Activated naive CD4-positive, alpha-beta T cell treated with anti-CD3 and anti-CD28 coated beads for 36 hours (primary cell): Measurements from ENCODE around the gene RFT1. TPM values are rescaled to one million over a fixed set of nuclear protein-coding genes. Genes with fewer than 3 reads are reported as not detected.

ENCODE experiments used
- CTCF ChIA-PET: fragments of 350-600 bp; sonication (Branson Sonifier 250); formaldehyde crosslinking; loops from one replicate; lab custom pipeline; 2021; ENCODE audit warnings: antibody characterized with exemption; lab: Charles Lee
- DNase-seq: peaks from one replicate; pipeline ENCODE4 v3.0.0-alpha.2; 2020
- H3K27ac Mint-ChIP-seq: one replicate; pipeline ENCODE4 v1.8.0; 2021; ENCODE audit warnings: mild to moderate bottlenecking, mixed read lengths
- H3K27me3 Mint-ChIP-seq: one replicate; pipeline ENCODE4 v1.8.0; 2021; ENCODE audit warnings: low read depth, mixed read lengths
- H3K36me3 Mint-ChIP-seq: one replicate; pipeline ENCODE4 v1.8.0; 2021; ENCODE audit warnings: low read depth, mixed read lengths
- H3K4me1 Mint-ChIP-seq: one replicate; pipeline ENCODE4 v1.8.0; 2021; ENCODE audit warnings: low read depth, mixed read lengths
- H3K4me3 Mint-ChIP-seq: one replicate; pipeline ENCODE4 v1.8.0; 2021; ENCODE audit warnings: mild to moderate bottlenecking, moderate library complexity, mixed read lengths
- H3K9me3 Mint-ChIP-seq: one replicate; pipeline ENCODE4 v1.8.0; 2021; ENCODE audit warnings: mixed read lengths
- intact Hi-C: fragments of 100-400 bp; cut with micrococcal nuclease; formaldehyde crosslinking; loops from one replicate; pipeline ENCODE4 v1.15.1; 2023
- total RNA-seq, 2 experiments: library from RNA; stranded (reverse); gene quantifications; one replicate each; pipeline ENCODE4 v1.2.3, GENCODE V29; 2021

Gene RFT1
- total RNA-seq, 2 experiments from 2014 or later = 29.9 to 31.7 TPM

DNA sequence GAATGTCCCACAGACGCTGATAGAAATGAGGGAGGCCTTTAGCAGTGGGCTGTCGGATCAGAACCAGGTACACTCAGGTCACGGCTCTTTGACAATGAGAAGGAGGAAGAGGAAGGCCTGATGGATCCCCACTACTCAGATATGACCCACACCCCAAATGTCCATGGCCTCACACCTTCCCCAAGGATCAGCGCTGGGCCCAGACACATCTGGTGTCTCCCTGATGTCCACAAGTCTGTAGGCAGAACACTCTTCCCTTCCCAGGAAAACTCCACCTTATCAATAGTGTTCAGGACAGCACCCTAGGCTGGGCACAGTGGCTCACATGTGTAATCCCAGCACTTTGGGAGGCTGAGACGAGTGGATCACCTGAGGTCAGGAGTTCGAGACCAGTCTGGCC lies 51.1 kb downstream of the RFT1 start:
- CTCF ChIA-PET = interaction anchor here (1.2 kb wide), 2 partner anchors 228 to 233 kb away, joined by 3 to 4 read pairs; no protein-coding TSS in a partner anchor

DNA sequence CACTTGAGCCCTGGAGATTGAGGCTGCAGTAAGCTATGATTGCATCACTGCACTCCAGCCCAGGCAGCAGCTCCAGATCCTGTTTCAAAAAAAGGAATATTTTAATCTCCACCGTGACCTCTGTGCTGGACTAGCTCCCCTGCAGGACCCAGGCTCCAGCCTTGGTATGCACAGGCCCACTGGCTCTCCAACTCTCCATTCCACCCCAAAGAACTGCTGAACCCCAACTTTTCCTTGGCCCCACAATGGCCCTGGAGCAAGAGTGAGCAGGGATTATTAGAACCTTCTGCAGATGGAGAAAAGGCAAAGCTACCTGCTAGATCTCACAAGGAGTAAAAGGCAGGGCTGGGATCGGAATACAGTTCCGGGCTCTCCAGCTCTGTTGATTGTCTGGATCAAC lies 51.6 kb downstream of the RFT1 start:
- intact Hi-C loops = no loop called here
- Mint-ChIP-seq H3K4me3 (no peak overlapping the region), H3K27ac (no peak overlapping the region), H3K9me3 (no peaks in the 10 kb centered on the region), H3K36me3 (no peaks in the 10 kb centered on the region), H3K27me3 (no peaks in the 10 kb centered on the region), H3K4me1 (no peaks in the 10 kb centered on the region)
- CTCF ChIA-PET = interaction anchor here (1.0 to 1.2 kb wide), 2 partner anchors 141 to 233 kb away, joined by 4 read pairs; no protein-coding TSS in a partner anchor
- no peak for DNase-seq

More for the DNA sequence above, 51.1 kb downstream of the RFT1 start:
- H3K27ac Mint-ChIP-seq = no peak overlapping the region
- H3K9me3 Mint-ChIP-seq = no peaks in the 10 kb centered on the region
- no peak for DNase-seq
- no peaks in the 10 kb centered on the region for H3K36me3 Mint-ChIP-seq
- intact Hi-C loops = no loop called here
- no peak overlapping the region for H3K4me3 Mint-ChIP-seq
- H3K27me3 Mint-ChIP-seq = no peaks in the 10 kb centered on the region
- H3K4me1 Mint-ChIP-seq = no peaks in the 10 kb centered on the region

DNA sequence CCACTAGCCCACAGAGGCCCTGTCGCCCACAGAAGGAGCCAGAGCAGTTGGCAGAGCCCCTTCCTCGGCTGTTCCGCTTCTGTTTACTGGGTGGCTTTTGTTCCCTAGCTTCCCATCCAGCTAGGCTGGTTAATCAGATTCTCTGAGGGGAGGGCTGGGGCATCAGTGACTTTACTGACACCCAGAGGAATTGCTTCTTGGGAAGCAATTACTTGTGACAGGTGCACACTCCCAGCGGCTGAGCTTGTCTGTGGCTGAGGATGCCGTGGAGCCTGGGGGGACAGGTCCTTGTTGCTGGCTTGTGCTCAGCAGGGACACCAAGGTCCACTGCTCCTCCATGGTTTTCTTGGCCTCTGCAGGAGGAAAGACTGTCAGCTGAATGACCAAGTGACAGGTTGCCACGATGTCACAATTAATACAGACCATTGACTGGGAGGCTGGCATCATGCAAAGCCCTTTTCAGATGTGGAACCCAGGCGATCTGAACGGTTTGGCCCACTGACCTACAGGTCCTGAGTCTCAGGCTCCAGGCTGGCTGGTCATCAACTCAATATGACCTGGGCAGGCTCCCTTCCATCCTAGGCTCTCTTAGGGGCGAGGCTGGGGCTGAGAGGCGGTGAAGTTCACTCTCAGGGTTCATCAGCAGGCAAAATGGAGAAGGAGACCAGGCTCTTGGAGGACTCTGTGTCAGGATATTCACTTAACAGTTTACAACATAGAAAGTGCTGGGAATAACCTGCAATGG lies 52.6 kb downstream of the RFT1 start:
- no peak for DNase-seq
- Mint-ChIP-seq H3K36me3 (no peaks in the 10 kb centered on the region), H3K9me3 (no peaks in the 10 kb centered on the region), H3K4me3 (no peak overlapping the region), H3K4me1 (peaks cover 7% of the 10 kb centered on the region), H3K27ac (no peak overlapping the region), H3K27me3 (no peaks in the 10 kb centered on the region)
- CTCF ChIA-PET = interaction anchor here (1.0 kb wide), 1 partner anchor 142 kb away, joined by 4 read pairs; no protein-coding TSS in a partner anchor
- intact Hi-C loops = no loop called here

DNA sequence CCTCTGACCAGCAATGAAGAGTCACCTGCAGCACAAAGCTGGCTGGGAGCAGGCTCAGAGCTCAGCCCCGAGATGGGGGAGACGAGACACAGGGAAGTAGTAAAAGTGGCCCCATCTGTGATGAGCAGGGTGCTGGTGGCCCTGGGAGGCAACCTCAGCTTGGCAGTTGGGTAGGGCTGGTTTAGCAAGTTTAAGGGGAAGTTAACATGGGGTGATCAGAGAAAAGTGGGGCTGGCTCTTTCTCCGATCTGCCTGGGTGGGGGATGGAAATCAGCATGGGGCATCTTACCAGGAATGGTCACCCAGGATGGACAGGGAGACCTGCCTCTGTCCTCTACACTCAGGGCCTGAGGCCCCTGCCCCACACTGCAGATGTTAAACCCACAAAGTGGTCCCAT lies 54.5 kb downstream of the RFT1 start:
- Mint-ChIP-seq H3K9me3 (no peaks in the 10 kb centered on the region), H3K4me3 (no peak overlapping the region), H3K27me3 (no peaks in the 10 kb centered on the region), H3K36me3 (no peaks in the 10 kb centered on the region), H3K27ac (no peak overlapping the region), H3K4me1 (peaks cover 17% of the 10 kb centered on the region)
- CTCF ChIA-PET = interaction anchor here (0.7 to 1.0 kb wide), 2 partner anchors 27 to 226 kb away, joined by 3 read pairs; no protein-coding TSS in a partner anchor
- intact Hi-C loops = no loop called here
- DNase-seq = no peak

DNA sequence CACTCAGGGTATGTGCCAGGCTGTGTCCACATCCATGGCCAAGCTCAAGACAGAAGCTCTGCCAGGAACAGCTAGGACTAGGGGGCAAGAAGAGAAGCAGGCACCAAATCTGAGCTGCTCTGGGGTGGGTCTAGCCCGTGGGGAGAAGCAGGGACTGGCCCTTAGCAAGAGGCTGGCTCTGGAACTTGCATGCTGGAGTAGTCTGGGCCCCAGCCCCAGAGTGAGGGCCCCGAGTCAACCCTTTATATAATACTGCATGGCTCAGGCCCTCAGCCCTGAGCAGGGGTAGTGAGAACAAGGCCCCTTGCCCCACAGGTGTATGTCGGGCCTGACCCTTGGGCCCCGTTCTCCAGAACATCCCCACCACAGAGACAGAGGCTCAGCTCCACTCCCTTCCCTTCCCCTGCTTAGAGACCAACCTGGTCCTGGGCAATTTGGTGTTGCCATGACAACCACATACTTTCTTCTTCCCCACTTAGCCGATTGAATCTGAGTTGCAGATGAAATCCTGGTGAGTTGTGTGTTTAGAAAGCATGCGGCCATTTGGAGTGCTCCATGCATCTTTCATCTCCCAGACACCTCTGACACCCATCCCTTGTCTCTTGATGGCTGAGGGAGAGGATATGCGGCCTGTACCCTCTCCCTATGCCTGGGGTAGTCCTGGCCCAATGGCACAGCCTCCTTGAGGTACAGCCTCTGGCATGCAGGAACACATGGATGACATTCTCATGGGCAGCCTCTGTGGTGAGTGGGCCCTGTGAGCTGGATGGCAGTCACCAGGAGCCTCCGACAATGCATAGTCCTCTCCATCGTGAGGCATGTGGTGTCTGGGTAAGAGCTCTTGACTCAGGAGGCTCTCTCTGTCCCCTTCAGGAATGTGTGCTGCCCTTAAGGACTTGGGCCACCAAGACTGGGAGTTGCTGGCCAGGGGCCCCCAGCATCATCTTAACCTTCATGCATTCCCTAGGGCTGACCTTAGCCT lies 55.2 kb downstream of the RFT1 start:
- H3K4me3 Mint-ChIP-seq = no peak overlapping the region
- H3K9me3 Mint-ChIP-seq = no peaks in the 10 kb centered on the region
- H3K4me1 Mint-ChIP-seq = peaks cover 17% of the 10 kb centered on the region
- no peaks in the 10 kb centered on the region for H3K36me3 Mint-ChIP-seq
- intact Hi-C loops = no loop called here
- no peaks in the 10 kb centered on the region for H3K27me3 Mint-ChIP-seq
- CTCF ChIA-PET = interaction anchor here (0.5 to 1.5 kb wide), 3 partner anchors 26 to 142 kb away, joined by 3 to 5 read pairs (median 4); no protein-coding TSS in a partner anchor
- H3K27ac Mint-ChIP-seq = no peak overlapping the region
- DNase-seq = no peak

DNA sequence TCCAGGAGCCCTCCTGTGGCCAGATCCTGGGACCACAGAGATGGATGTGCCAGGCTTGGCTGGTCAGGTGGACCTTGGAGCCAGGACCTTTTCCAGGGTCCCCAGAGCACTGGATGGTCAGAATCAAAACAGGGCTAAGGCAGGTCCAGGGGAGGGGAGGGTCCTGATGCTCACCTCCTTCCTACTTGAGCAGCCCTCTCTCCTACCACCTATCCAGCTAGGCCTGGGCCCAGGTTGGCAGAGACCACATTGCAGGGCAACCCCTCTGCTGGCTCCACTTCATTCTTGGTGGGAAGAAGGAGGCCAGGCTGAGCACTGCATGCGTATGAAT lies 55.9 kb downstream of the RFT1 start:
- no peak for DNase-seq
- Mint-ChIP-seq H3K27ac (no peak overlapping the region), H3K9me3 (no peaks in the 10 kb centered on the region), H3K36me3 (no peaks in the 10 kb centered on the region), H3K4me1 (peaks cover 17% of the 10 kb centered on the region), H3K27me3 (no peaks in the 10 kb centered on the region), H3K4me3 (no peak overlapping the region)
- CTCF ChIA-PET = interaction anchor here (1.5 kb wide), 2 partner anchors 36 to 141 kb away, joined by 5 to 11 read pairs; no protein-coding TSS in a partner anchor
- intact Hi-C loops = no loop called here

DNA sequence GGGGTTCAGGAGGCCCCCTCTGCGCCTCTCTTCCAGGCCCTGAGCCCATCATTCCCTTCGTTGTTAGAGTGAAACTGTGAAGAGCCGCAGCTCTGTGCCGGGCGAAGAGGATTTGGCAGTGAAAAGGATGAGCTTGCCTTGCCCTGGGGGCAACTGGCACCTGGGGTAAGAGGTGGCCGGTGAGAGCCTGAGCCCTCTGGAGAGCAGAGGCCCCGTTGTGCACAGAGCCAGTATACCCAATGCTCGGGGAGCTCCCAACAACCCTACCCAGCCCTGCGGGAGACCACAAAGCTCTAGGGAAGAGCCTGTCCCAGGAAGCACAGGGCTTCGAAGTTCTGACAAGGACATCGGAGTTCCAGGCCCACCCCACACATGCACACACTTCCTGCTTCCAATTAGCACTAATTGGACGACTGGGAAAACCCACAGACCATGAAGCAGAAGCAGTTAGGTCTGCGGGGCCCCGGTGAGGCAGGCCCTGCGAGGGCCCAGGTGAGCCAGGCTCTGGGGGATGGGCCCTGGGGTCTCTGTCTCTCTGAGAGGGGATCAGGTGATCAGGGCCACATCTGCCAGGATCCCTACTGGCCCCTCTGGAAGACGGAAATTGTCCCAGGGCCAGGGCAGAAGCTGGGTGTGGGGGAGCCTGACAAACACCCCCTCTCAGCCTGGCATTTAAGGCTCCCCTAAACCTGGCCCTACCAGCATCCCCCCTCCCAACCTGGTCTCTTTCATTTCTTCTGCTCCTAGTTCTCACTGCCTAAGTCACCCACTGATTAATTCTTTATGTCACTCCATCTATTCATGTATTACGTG lies 56.5 kb downstream of the RFT1 start:
- H3K4me3 Mint-ChIP-seq = peak overlapping the region; percentile 81
- H3K4me1 Mint-ChIP-seq = peaks cover 17% of the 10 kb centered on the region
- H3K36me3 Mint-ChIP-seq = no peaks in the 10 kb centered on the region
- DNase-seq = no peak
- no peaks in the 10 kb centered on the region for H3K27me3 Mint-ChIP-seq
- no peaks in the 10 kb centered on the region for H3K9me3 Mint-ChIP-seq
- CTCF ChIA-PET = interaction anchor here (0.7 to 1.5 kb wide), 7 partner anchors 27 to 223 kb away, joined by 3 to 11 read pairs (median 4); no protein-coding TSS in a partner anchor
- intact Hi-C loops = no loop called here
- H3K27ac Mint-ChIP-seq = peak overlapping the region; percentile 84

DNA sequence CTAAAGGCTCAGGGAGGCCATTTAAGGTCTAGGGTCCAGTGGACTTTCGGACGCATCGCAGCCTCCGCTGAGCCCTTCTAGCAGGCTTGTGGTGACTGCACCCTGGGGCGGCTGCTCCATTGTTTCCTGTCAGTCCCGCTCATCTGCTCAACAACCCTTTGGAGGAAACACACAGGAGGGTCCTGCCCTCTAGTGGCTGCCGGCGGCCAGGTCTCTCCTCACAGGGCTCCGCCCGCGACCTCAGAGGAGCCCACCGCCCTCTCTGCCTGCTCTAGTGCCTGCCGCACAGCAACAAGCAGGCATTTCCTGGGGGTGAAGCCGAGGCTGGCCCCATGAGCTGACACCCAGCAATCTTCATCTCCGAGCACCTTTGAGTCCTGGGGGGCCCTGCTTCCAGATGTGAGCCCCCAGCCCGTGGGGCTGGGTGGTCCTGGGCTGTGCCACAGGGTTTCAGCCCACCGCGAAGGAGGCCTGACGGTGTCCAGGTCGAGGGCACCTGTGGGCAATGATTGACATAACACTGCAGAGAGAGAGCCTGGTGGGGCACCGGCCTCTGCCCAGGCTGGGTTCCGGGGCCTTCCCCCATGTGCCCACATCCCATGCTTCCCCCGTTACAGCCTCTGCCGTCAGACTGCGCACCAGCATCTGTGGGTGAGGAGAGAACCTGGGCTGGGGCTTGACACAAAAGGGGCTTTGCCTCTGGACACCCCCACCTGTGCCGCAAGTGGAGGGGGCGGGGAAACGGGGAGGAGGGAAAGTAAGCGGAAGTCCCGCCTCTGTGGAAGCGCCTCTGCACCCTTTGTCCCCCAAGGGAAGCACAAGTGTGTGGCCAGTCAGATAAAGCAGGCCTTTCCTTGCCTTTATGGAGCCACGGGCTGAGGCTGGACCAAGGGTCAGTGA lies 57.3 kb downstream of the RFT1 start:
- CTCF ChIA-PET = interaction anchor here (0.5 to 1.9 kb wide), 12 partner anchors 26 to 247 kb away, joined by 3 to 11 read pairs (median 4); no protein-coding TSS in a partner anchor
- intact Hi-C loops = loop anchor here (1.0 kb wide), 8 partner anchors 27 to 645 kb away; partner anchors contain the start of genes NEK4 and SFMBT1
- Mint-ChIP-seq H3K27ac (peak overlapping the region; percentile 84), H3K4me1 (peaks cover 17% of the 10 kb centered on the region), H3K9me3 (no peaks in the 10 kb centered on the region), H3K4me3 (peak overlapping the region; percentile 81), H3K36me3 (no peaks in the 10 kb centered on the region), H3K27me3 (no peaks in the 10 kb centered on the region)
- peak; percentile 95 for DNase-seq

DNA sequence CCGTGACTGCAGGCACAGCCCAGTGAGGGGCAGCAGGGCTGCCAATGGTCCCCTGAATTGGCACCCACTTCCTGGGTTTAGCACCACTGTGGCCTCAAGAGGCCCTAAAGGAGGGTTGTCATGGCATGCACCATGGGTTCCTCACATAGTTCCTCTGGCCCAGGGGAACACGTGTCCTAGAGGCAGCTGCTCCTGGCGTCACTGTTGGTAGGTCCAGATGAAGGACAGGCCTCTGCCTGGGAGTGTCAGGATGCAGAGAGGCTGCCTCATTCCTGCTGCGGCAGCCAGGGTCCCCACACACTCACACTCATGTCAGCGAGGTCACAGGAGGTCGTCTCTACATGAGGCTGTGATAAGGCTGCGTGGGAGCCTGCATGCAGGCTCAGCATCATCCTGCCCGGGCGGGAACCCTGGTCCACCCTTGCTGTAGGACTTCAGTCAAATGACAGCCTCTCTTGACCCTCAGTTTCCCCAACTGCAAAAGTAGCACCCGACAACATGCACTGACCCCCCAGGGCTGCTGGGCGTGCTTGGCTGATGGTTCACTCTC lies 58.3 kb downstream of the RFT1 start:
- no peaks in the 10 kb centered on the region for H3K9me3 Mint-ChIP-seq
- peaks cover 17% of the 10 kb centered on the region for H3K4me1 Mint-ChIP-seq
- CTCF ChIA-PET = interaction anchor here (0.7 to 1.9 kb wide), 13 partner anchors 69 to 330 kb away, joined by 3 to 6 read pairs (median 4); no protein-coding TSS in a partner anchor
- H3K4me3 Mint-ChIP-seq = peak overlapping the region; percentile 81
- no peaks in the 10 kb centered on the region for H3K36me3 Mint-ChIP-seq
- DNase-seq = no peak
- H3K27me3 Mint-ChIP-seq = no peaks in the 10 kb centered on the region
- H3K27ac Mint-ChIP-seq = peak overlapping the region; percentile 84
- intact Hi-C loops = loop anchor here (1.0 kb wide), 8 partner anchors 26 to 644 kb away; partner anchors contain the start of genes NEK4 and SFMBT1

DNA sequence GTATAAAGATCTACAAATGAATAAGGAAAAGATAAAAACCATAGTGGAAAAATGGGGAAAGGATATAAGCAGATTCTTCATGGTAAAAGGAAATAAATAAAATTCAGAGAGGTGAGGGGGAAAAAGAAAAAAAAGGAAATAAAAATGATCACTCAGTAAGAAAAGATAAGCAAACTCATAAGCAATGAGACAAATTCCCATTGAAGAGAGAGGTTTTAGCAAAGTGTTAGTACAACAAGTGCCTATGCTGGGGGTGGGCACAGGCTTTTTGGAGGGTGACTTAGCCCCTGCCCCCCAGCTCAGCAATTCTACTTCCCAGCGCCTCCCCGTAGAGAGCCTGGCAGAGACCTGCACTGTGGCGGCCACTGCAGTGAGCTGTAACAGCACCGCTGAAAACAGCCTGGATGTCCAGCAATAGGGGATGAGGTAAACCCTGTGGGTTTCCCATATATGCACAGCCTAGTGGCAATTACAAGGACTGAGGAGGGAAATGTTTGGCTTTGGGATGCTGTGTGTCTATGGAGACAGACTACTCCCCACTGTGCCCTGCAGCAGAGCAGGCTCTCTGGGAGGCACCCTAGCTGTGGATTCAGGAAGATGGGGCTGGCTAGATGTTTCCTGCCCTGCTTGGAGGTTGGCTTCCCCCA lies 60.7 kb downstream of the RFT1 start:
- no peaks in the 10 kb centered on the region for H3K36me3 Mint-ChIP-seq
- intact Hi-C loops = no loop called here
- H3K27ac Mint-ChIP-seq = no peak overlapping the region
- no peaks in the 10 kb centered on the region for H3K9me3 Mint-ChIP-seq
- peaks cover 17% of the 10 kb centered on the region for H3K4me1 Mint-ChIP-seq
- DNase-seq = no peak
- CTCF ChIA-PET = interaction anchor here (0.8 to 1.6 kb wide), 2 partner anchors 174 to 220 kb away, joined by 6 read pairs; no protein-coding TSS in a partner anchor
- H3K4me3 Mint-ChIP-seq = no peak overlapping the region
- no peaks in the 10 kb centered on the region for H3K27me3 Mint-ChIP-seq
